Activated T-helper 2 cell treated with anti-CD3 and anti-CD28 coated beads, Interferon-gamma antibody, Interleukin-2, Interleukin-4, amounts not matched to agents 10 μg/mL and 5 μg/mL and 100 μg/mL, durations not matched to agents 14 hours and 24 hours and 36 hours (primary cell): ENCODE data around the gene FAM20B. TPM values are rescaled to one million over a fixed set of nuclear protein-coding genes. Genes with fewer than 3 reads are reported as not detected.

Experiments used
- DNase-seq: peaks from one replicate; pipeline ENCODE4 v3.0.0; 2021; ENCODE audit warnings: low spot score
- H3K27ac Mint-ChIP-seq: one replicate; pipeline ENCODE4 v1.8.0; 2021; ENCODE audit warnings: mixed read lengths
- H3K27me3 Mint-ChIP-seq: one replicate; pipeline ENCODE4 v1.8.0; 2021; ENCODE audit warnings: low read depth, mixed read lengths
- H3K36me3 Mint-ChIP-seq: one replicate; pipeline ENCODE4 v1.8.0; 2021; ENCODE audit warnings: low read depth, mixed read lengths
- H3K4me1 Mint-ChIP-seq: one replicate; pipeline ENCODE4 v1.8.0; 2021; ENCODE audit warnings: low read depth, mixed read lengths
- H3K4me3 Mint-ChIP-seq: one replicate; pipeline ENCODE4 v1.8.0; 2021; ENCODE audit warnings: low read depth, mild to moderate bottlenecking, moderate library complexity, mixed read lengths
- H3K9me3 Mint-ChIP-seq: one replicate; pipeline ENCODE4 v1.8.0; 2021; ENCODE audit warnings: mixed read lengths
- intact Hi-C: fragments of 100-400 bp; cut with micrococcal nuclease; formaldehyde crosslinking; loops from one replicate; pipeline ENCODE4 v1.15.1; 2023
- total RNA-seq: library from RNA; stranded (reverse); gene quantifications from 2 replicates; pipeline ENCODE4 v1.2.3, GENCODE V29; 2022

The FAM20B gene
- total RNA-seq, 1 donor from 2014 or later, result 38.1 TPM

DNA sequence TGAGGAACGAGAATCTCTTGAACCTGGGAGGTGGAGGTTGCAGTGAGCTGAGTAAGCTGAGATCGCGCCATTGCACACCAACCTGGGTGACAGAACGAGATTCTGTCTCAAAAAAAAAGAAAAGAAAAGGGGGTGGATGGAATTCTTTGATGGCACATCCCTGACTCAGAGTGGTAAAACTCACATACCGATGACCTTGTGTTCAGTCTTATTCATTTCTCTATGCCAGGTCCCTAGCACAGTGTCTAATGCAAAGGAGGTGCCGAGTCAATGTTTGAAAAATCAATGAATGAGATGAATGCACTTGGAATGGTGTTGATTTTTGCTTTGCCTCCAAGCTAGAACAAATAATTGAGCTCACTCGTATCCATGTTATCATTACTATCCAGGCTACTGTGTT, 18.5 kb upstream of the FAM20B start:
- Mint-ChIP-seq H3K4me3 (no peak overlapping the region), H3K36me3 (no peaks in the 10 kb centered on the region), H3K27me3 (peaks cover 3% of the 10 kb centered on the region), H3K27ac (no peak overlapping the region), H3K9me3 (no peaks in the 10 kb centered on the region), H3K4me1 (peaks cover 8% of the 10 kb centered on the region)
- intact Hi-C loops, result no loop called here
- DNase-seq, result no peak

DNA sequence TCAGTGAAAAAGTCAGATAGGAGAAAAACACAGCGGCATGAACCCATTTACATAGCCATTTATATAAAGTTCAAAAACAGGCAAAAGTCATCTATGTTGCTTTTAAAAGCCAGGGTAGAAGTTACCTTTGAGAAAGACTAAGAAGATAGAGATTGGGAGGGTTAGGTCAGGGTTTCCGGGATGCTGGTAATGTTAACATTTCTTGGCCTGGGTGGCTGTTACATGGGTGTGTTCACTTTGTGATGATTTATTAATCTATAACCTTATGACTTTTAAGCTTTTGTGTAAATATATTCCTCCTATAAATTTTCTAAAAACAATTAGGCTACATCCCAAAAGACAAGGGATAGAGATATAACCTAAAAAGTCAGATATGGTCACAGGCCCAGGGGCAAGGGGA, 15.0 kb upstream of the FAM20B start:
- intact Hi-C loops, result no loop called here
- Mint-ChIP-seq H3K9me3 (no peaks in the 10 kb centered on the region), H3K36me3 (no peaks in the 10 kb centered on the region), H3K27ac (no peak overlapping the region), H3K4me1 (no peaks in the 10 kb centered on the region), H3K4me3 (no peak overlapping the region), H3K27me3 (peaks cover 3% of the 10 kb centered on the region)
- DNase-seq, result no peak

DNA sequence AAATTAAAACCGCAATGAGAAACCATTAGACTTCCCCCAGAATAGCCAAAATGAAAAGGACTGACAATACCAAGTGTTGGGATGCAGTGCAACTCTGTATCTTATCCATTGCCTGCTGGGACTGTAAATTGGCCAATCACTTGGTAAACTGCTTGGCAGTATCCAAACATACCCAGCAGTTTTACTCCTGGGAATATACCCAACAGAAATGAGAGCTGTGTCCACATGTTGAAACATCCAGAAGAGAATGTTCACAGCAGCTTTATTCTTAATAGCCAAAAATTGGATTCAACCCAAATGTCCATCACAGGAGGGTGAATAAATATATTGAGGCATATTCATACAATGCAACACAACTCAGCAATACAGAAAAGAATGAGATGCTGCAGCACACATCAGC, 13.7 kb upstream of the FAM20B start:
- Mint-ChIP-seq H3K27ac (no peak overlapping the region), H3K36me3 (no peaks in the 10 kb centered on the region), H3K4me3 (no peak overlapping the region), H3K4me1 (no peaks in the 10 kb centered on the region), H3K27me3 (no peaks in the 10 kb centered on the region), H3K9me3 (no peaks in the 10 kb centered on the region)
- DNase-seq, result no peak
- intact Hi-C loops, result no loop called here

DNA sequence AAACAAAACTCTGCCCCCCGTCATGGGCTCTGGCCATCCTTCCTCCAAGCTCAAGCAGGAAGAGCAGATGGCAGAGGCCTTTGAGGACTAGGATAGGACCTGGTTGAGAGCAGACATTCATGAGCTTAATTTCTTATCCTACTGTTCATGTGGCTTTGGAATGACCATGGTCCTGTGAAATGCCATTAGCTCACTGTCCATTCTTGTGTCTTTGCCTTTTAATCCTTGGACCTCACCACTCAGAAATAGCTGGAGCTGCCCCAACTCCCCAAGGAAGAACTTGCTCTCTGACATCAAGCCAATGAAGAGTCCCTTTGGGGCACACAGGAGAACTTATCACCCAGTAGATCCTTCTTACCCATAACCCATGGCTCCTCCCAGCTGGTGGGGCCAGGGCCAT, 11.6 kb upstream of the FAM20B start:
- DNase-seq, result no peak
- Mint-ChIP-seq H3K27me3 (peaks cover 2% of the 10 kb centered on the region), H3K9me3 (no peaks in the 10 kb centered on the region), H3K36me3 (no peaks in the 10 kb centered on the region), H3K4me1 (no peaks in the 10 kb centered on the region), H3K27ac (no peak overlapping the region), H3K4me3 (no peak overlapping the region)
- intact Hi-C loops, result no loop called here

DNA sequence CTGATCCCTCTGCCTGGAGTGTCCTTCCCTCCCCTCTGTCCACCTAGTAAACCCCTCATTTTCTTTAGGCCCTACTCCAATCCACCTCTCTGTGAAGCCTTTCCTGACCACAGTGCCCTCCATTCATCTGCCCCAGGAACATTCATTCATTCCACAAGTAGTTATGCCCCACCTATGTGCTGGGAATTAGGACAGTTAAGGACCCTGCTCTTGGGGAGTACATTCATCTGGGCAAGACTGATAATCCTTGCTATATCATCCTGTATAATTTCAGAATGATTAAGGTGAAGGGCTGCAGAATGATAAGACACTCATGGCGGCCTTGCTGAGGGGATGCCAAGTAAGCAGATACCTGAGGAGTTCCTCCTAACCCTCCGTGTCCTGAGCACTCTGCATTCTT, 10.3 kb upstream of the FAM20B start:
- H3K27ac Mint-ChIP-seq, result no peak overlapping the region
- intact Hi-C loops, result no loop called here

DNA sequence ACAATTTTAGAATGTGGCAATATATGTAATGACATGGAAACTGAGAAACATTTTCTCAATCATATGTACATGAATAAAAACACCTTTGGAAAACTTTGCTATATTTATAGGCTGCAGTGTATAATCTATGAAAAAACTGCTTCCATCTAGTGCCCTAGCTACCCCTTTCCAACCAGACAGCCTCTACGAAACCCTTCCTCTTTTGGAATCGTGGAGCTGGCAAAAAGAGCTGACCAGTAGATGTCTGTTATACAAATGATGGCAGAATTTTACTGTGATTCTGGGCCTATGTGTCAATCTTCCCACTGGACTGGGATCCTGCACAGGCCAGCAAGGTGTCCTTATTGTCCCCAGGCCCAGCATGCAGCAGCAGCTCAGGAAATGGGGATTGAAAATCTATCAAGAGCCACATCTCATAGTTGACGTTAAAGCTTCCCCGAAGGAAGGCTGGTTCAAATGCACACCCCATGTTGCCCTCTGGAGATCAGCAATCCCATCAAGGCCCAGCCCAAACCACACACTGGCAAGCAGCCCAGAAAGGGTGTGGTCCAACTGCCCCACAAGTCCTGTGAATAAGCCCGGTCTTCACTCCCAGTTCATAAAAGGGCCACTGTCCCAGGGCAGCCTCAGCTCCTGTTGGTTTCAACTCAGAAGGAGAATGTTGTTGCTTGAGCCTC, 8.8 kb upstream of the FAM20B start:
- no peak for DNase-seq
- Mint-ChIP-seq H3K4me1 (no peaks in the 10 kb centered on the region), H3K9me3 (no peaks in the 10 kb centered on the region), H3K27ac (no peak overlapping the region), H3K36me3 (no peaks in the 10 kb centered on the region), H3K4me3 (no peak overlapping the region), H3K27me3 (peaks cover 4% of the 10 kb centered on the region)
- intact Hi-C loops, result no loop called here

More for the DNA sequence above, 10.3 kb upstream of the FAM20B start:
- H3K36me3 Mint-ChIP-seq, result no peaks in the 10 kb centered on the region
- no peak overlapping the region for H3K4me3 Mint-ChIP-seq
- H3K27me3 Mint-ChIP-seq, result peaks cover 4% of the 10 kb centered on the region
- H3K9me3 Mint-ChIP-seq, result no peaks in the 10 kb centered on the region
- no peak for DNase-seq
- no peaks in the 10 kb centered on the region for H3K4me1 Mint-ChIP-seq

DNA sequence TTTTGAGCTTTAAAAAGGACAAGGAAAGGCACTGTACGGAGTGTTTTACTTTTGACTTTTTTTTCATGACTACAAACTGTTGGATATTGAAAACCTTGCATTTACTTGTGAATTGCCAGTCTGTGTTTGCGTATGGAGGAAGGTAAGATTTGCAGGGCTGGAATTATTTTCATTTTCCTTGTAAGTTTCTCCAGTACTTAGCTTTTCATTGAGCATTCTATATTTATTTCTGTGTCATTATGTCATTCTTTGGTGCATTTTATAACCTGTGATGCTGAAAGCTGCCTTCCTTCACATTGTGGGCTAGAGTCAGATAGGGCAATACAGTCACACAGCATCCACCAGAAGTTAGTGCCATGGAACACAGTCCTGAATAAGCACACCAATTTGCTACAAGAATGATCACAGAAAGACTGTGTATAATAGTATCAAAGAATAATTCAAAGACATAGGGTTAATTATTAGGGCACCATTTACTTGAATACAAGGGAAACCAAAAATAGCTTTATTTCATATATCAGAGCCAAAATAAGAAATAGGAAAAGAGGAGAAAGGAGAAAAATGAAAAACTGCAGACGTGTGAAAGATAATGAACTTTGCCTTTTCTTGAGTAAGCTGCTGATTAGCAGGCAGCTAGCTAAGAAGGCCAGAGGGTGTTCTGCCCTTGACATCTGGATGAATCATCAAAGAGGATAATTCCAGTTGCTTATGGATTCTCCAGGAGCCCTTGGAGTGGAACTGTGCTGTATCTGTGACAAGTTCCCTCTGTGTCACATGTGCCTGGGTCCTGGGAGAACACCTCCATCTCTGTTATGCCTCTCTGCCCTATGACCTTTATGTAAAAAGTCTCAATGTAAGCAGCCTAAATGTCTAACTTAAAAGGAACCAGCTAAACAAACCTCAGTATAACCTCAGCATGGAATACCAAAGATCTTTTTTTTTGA, 8.0 kb upstream of the FAM20B start:
- Mint-ChIP-seq H3K4me3 (no peak overlapping the region), H3K36me3 (no peaks in the 10 kb centered on the region), H3K27me3 (peaks cover 8% of the 10 kb centered on the region), H3K9me3 (no peaks in the 10 kb centered on the region), H3K27ac (no peak overlapping the region), H3K4me1 (no peaks in the 10 kb centered on the region)
- DNase-seq, result no peak
- intact Hi-C loops, result no loop called here

DNA sequence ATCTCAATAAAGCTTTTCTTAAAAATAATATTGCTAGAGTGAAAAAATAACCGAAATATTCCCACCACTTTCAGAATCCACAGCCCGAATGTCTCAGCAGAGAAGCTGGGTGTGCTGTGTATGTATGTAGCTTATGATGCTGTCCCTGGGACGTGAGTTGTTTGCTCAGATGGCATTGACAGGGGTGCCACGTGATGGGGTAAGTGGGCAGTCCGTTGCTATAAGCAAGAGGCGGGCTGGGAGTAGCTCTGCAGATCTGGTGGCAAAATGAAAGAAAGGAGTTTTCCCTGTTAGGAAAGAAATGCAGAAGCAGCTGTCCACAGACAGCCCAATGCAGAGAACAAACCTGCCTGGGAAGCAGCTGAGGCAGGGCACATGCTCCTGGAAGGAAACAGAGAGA, 3.8 kb upstream of the FAM20B start:
- Mint-ChIP-seq H3K4me1 (peaks cover 7% of the 10 kb centered on the region), H3K27me3 (peaks cover 19% of the 10 kb centered on the region), H3K9me3 (no peaks in the 10 kb centered on the region), H3K27ac (no peak overlapping the region), H3K4me3 (no peak overlapping the region), H3K36me3 (peaks cover 2% of the 10 kb centered on the region)
- intact Hi-C loops, result no loop called here
- DNase-seq, result no peak

DNA sequence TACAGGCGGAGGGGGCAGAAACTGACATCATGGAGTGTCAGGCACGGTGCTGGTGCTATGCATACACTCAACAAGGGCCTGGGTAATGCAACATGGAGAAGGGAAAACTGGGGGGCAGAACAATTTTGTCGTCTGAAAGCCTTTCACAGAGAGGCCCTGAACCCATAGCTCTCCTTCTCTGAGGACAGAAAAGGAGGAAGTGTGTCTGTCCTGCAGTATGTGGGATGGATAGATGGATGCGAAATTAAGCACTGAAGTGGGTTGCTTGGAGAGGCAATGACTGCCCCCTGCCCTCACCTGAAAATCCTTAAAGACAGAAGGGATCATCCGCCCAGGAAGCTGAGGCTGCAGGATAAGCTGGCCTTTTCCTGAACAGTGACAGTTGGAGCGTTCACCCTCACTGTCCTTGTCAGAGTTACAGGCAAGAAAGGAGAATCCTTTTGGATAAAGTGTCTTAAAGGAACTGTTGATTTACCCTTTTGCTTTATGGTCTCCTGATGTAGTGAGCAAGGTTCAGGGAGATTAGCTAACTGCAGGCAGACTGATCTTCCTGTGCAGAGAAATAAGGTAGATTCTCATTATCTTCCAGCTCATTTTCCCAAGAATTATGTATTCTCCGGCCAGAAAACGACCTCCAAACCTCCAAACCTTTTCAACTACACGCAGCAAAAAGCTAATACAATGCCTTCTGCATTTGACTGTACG, 1.6 kb upstream of the FAM20B start:
- Mint-ChIP-seq H3K36me3 (peaks cover 2% of the 10 kb centered on the region), H3K27ac (no peak overlapping the region), H3K4me3 (no peak overlapping the region), H3K4me1 (peaks cover 22% of the 10 kb centered on the region), H3K9me3 (no peaks in the 10 kb centered on the region), H3K27me3 (peaks cover 16% of the 10 kb centered on the region)
- intact Hi-C loops, result no loop called here
- no peak for DNase-seq

DNA sequence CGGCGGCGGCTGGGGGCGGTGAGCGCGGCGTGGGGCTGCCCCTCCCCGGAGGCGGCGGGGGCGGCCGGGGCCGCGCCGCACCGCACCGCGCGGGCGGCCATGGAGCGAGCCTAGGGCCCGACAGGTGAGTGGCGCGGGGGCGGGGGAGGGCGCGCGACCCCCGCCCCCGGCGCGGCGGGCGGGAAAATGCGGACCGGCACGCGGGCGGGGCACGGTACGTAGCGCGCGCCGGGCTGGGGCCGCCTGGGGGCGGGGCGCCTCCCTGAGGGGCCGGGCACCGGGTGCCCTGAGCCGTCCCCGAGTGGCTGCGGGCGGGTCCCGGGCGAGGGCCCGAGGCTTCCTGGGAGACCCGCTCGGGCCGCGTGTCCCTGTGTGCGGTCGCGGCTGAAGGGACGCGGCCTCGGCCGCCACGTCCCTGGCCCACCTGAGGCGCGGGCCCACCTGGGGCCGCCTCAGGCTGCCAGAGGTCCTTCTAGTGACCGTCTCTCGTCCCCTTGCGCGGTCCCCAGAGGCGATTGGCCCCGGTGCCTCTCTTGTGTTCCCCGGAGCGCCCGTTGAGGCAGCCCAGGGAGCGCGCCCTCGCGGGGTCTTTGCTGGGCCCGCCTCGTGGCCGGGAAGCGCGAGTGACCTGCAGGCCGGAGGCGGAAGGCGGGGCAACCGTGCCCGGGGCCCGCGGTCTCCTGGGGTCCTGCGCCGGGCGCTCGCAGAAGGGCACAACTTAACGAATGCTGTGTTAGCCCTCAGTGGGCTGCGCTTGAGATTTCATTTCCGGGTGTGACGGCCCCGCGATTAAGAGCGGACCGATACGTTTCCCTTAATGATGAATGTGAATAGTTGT, 500 bp downstream of the FAM20B start:
- Mint-ChIP-seq H3K27me3 (peaks cover 15% of the 10 kb centered on the region), H3K4me3 (peak overlapping the region; percentile 93), H3K27ac (peak overlapping the region; percentile 84), H3K36me3 (peaks cover 2% of the 10 kb centered on the region), H3K9me3 (no peaks in the 10 kb centered on the region), H3K4me1 (peaks cover 41% of the 10 kb centered on the region)
- intact Hi-C loops, result loop anchor here (1.0 to 5.0 kb wide), 5 partner anchors 8 to 339 kb away; partner anchors contain the start of genes ABL2, AXDND1 and SOAT1
- peak; percentile 71 for DNase-seq

DNA sequence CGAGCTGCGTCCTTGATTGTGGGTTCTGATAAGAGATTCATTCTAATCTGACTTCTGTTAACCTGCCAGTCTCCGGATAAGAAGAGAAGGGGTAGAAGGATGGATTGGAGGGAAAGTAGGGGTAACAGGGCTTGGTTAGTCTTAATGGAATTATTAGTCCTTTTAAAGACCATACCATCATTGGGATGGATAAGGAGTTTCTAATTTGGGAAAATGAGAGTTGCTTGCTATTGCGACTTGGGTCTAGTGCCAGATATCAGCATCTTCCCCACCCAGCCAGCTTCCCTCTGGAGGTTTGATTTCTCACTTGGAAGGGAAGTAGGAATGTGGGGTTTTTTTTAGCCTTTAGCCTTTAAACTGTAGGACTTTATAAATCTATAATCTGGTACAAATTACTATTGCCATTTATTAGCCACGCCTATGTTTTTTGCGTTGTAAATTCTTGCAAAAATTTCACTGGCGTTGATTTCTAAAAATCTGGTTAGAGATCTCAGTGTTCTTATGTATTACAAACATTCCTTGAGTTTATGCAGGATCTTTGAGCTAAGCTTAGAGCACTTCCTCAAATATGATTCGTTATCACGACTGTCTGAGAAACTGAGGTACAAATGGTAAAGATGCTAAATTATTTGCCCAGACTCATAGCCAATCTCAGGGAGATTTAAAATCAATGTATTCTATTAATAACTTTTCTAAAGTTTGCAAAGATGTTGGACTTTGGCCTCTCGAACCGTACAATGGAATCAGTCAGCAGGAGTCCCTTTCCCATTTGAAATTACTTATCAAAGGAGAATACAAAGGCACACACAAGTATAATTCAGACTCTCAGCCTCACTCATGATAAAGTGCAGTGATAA, 1.3 kb downstream of the FAM20B start:
- Mint-ChIP-seq H3K27me3 (peaks cover 15% of the 10 kb centered on the region), H3K4me1 (peaks cover 48% of the 10 kb centered on the region), H3K4me3 (peak overlapping the region; percentile 93), H3K27ac (peak overlapping the region; percentile 84), H3K36me3 (peaks cover 2% of the 10 kb centered on the region), H3K9me3 (no peaks in the 10 kb centered on the region)
- no peak for DNase-seq
- intact Hi-C loops, result loop anchor here (1.0 to 5.0 kb wide), 4 partner anchors 7 to 338 kb away; partner anchors contain the start of genes ABL2, AXDND1 and SOAT1
